ENCODE results near the gene DGCR8.

DGCR8 gene

DNA sequence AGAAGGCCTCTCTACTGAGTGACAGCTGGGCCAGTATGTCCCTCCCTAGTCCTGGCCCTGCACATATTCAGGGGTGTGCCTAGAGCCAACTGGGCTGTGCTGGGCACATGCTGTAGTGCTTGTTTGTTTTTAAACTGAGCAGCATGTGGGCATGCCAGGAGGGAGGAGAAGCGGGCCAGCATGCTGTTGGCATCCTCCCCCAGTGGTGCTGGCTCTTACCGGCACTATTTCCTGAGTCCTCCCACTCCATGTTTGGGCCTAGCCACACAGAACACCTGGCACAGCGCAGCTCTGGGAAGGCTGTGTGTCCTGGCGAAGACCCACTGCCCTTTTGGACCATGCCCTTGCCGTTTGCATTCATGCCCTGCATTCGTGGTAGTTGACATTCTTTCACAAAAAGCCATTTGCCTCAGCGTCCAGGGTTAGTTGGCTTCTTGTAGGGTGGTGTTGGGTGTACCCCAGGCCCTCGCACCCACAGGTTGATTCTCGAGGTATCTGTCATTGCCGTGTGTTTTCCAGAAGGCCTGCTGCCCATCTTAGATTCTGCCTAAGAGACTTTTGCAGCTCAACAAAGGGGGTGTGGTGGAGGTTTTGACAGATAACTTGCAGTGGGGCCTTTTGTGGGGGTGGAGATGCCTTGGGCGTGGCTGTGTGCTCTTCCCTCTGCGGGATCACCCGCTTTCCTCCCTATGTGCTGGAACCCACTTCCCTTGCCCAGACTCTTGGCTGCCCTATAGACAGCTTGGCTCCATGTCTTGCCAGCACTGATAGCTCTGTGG lies 13.6 kb downstream of the DGCR8 start:
- DNase-seq: no peak

DNA sequence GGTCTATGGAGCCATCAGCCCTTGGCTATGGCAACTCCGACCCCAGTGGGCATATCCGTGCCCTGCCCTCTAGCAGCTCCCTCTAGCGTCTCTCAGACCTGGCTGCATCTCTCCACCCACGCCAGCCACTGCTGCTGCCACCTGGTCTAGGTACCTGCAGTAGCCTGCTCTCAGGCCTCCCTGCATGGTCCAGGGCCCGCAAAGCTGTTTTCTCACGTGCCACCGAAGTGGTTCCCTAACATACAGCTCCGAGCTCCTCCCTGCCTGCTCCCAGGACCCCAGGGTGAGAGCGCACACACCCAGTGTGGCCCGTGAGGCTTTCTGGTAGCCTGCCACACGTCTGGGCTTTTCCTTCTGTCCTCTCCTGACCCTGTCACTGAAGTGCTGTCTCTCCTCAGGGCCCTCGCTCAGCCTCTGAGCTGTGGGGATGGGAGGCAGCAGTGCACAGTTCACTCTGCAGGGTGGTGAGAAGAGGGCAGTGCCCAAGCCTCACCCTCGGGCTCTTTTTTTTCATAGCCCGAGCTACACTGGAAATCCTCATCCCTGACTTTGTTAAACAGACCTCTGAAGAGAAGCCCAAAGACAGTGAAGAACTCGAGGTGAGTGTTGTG lies 14.3 kb downstream of the DGCR8 start:
- DNase-seq: no peak

DNA sequence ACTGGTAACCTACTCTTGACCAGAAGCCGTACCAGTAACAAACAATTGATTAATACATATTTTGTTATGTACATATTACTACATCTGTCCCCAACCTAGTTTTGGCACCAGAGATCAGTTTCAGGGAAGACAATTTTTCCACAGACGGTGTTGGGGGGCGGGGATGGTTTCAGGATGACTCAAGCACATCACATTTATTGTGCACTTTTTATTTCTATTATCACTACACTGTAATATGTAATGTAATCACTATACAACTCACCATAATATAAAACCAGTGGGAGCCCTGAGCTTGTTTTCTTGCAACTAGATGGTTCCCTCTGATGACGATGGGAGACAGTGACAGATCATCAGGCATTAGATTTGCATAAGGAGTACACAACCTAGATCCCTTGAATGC lies 15.5 kb downstream of the DGCR8 start:
- DNase-seq: no peak

DNA sequence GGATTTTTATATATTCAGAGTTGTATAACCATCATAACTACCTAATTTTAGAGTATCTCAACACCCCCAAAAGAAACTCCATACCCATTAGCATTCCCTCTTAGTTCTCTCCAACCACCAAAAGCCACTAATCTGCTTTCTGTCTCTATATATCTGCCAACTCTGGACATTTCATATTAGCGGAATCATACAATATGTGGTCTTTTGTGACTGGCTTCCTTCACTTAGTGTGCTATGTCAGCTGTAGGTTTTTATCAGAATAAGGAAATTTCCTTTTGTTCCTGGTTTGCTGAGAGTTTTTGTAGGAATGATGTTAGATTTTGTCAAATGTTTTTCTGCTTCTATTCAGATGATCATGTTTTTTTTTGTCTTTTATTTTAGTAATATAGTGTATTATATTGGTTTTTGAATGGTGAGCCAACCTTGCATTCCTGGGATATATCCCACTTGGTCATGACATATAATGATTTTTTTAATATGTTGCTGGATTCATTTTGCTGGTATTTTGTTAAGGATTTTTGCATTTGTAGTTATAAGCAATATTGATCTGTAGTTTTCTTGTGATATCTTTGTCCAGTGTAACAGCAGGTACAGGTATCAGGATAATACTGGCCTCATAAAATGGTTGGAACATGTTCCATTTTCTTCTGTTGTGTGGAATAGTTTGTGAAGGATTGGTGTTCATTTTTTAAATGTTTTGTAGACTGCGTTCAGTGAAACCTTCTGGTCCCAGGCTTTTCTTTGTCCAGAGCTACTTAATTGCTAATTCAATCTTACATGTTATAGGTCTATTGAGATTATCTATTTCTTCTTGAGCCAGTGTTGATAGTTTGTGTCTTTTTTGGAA lies 16.8 kb downstream of the DGCR8 start:
- no peak for DNase-seq

DNA sequence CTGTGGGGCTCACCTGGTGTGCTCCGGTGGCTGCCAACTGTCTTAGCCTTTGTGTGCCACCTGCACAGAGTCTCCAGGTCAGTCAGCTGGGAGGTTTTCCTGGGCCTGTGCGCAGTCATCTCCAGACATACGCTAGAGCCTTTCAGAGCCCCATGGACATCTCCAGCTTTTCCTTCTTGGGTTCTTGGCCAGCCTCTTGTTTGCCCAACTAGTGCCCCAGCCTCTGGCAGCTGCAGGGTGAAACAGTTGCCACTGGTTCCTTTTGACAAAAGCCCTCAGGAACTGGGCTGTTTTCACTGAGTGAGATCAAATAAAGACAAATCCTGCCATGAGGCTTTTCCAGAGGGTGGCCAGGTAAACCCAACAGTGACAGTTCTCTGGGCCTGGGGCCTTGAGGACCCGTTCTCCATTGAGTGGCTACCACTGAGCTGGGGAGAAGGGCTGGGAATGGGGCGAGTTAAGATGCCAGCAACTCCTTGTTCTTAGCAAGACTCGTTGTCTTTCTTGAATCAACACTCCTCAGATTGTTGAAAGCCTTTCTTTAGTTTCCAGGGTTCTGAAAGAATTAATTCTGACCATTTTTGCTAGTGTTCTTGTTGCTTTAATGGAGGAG lies 19.2 kb downstream of the DGCR8 start:
- no peak for DNase-seq

DNA sequence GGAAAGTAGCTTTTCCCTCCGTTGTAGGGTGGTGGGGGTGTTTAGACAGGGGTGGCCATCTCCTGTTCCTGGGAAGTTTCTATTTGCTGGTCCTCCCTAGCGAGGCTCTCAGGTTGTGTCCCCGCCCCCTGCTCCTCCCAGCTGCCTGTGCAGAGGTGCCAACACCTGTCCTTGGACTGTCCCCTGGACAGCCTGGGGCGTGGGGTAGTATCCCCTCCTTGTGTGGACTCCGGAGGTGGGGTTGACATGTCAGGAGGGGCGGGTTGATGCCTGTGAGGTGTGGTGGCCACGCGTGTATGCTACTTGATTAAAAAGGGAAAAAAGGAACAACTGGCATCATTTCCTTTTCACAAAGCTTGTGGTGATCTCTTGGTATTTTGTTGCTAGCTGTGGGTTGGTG lies 21.6 kb downstream of the DGCR8 start:
- no peak for DNase-seq

DNA sequence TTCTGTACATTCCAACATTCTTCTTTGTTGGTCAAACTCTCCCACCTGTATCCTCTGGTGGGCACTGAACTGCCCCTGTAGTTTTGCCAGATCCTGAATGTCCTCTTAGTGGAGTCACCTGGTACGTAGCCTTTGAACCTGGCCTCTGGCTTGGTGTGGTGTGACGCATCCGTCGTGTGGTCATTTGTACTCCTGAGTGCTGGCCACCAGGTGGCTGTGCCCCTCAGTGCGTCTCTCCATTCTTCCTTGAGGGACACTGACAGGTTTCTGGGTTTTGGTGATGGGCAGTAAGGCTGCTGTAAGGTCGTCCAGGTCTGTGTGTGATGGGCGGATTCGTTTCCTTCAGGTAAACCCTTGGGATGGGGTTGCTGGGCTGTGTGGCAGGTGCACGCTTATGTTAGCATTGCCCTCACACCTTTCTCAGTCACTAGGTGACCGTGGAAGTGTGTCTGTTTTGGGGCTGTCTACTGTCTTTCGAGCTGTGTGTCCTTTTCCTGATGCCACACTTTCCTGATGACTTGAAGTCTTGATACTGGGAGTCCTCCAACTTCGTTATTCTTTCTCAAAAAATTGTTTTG lies 22.3 kb downstream of the DGCR8 start:
- DNase-seq: no peak

DNA sequence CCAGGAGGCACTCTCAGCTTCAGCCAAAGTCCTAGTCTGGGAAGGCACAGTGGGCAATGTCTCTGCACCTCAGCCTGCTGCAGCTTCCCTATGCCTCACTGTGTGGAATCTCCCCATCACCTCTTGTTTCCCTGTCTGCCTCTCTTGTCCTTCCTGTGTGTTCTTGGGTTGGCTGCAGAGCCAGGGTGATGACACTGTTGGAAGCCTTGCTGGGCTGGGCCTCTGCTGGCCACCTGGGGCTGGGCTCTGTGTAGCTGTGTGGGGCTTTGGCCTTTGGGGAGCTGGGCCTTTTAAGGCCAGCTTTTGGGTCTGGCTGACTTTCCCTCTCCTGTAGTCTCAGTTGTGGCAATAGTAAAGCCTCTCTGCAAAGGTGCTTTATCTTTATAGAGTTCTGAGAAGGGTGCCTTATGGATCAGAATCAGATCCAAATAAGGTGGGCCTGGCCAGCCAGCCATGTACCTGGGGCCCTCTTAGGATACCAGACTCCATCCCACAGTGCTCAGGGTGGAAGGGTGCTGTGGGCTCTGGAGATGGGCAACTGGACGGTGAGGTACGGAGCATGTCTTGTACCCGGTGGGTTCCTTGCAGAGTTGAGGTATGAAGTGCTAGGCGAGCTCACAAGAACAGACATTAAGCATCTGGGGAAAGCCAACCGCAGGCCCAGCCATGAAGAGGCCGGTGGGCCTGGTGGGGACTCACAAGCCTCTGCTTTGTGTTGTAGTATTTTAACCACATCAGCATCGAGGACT lies 25.6 kb downstream of the DGCR8 start:
- no peak for DNase-seq

DNA sequence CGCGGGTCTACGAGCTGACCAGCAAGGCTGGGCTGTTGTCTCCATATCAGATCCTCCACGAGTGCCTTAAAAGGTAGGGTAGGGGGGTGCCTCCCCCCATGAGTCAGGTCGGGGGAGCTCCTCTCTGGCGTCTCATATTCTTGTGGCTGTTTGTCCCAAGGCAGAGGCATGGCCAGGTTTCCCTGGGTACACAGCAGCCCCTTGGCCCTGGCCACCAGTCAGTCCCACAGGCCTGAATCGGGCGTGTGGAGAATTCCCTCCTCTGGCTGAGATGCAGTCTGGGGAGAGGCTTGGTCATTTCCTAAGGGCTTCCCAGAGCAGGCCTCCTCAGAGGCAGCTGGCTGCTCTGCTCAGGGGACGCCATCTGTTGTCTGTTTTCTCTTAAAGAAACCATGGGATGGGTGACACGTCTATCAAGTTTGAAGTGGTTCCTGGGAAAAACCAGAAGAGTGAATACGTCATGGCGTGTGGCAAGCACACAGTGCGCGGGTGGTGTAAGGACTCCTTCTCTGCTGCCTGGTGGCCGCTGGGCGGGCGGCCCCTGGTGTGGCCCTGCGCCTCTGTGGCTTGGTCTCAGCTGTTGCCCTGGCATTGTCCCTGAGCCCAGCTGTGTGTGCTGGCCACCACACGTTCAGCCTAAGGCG lies 26.3 kb downstream of the DGCR8 start:
- no peak for DNase-seq

DNA sequence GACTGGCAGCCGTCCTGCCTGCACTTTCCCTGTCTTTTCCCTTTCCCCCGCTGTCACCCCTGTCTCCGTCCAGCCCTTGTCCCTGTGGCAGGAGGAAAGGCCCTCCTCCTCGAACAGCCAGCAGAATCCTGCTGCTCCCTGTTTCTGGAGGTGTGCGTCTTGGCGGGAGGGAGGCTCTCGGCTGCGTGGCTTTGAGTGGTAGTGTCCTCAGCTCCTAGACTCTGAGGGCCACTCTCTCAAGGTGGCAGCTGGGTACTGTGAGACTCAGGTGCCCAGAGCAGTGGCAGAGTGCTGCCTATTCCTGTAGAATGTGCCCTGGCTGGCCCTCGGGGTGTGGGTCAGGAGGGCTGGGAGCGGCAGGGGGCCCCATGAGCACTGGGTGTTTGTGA lies 26.8 kb downstream of the DGCR8 start:
- no peak for DNase-seq

DNA sequence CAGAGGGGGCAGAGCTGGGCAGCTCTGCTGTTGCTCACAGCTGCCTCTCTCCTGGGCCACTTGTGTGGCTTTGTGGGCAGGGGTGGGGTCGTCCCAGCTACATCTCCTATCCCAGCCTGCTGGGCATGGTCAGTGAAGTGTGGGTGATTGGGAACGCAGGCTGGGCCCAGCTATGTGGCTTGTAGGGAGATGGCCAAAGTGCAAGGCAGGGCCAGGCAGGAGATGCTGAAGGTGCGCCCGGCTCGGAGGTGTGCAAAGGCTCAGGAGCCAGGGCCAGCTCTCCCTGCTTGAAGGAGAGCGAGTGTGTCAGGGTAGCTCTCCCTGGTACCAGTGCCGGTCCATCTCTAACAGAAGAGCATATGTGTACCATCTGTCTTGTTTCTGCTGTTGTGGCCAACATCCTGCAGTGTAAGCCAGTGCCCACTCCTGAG lies 27.4 kb downstream of the DGCR8 start:
- no peak for DNase-seq

DNA sequence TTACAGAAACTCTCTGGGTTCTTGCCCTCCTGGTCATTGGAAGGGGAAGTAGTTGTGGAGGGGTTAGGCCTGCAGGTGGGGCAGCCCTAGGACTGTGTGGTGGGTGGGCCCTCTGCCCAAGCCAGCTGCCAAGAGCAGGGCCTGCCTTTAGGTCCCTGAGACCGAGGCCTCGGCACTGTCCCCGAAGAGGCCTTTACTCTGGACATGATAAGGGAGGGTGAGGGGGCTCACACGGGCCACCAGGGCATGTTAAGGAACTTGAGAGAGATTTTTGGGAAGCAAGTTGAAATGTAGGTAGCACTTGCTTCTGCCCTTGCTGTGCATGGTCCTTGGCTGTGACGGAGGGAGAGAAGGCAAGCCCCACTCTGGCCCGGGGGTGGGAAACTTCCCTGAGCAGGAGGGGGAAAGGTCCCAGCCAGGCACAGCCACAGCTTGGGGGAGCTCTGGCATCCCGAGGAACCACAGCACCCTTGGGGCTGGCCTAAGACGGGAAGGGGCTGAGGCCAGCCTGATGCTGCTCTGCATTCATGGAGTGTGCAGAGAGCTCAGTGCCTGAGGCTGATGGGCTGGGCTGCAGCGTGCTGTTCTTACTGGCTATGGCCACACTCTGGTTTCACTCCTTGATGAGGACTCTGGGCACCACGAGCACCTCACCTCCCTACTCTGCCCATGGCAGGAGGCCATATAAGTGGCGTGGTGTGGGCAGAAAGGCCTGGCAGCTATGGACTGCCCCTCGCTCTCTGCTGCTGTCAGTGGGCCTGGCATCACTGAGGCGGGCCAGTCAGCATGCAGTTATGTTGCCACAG lies 28.1 kb downstream of the DGCR8 start:
- DNase-seq: no peak

DNA sequence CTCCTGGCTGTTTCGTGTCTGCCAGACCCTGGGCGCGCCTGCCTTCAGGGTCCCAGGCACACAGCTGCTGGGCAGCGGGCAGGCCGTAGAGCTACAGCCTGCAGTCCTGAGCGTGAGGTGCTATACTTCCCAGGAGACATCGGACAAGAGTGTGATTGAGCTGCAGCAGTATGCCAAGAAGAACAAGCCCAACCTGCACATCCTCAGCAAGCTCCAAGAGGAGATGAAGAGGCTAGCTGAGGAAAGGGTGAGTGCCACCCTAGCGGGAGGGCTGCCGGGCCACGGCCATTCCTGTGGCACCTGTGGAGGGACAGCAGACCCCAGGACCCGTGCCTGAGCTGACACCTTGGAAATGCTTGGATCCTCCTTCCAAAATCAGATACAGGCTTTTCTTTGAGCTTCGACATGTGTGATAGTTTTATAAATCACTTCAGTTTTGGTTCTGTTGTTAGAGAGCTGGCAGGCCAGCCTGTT lies 28.8 kb downstream of the DGCR8 start:
- DNase-seq: no peak

DNA sequence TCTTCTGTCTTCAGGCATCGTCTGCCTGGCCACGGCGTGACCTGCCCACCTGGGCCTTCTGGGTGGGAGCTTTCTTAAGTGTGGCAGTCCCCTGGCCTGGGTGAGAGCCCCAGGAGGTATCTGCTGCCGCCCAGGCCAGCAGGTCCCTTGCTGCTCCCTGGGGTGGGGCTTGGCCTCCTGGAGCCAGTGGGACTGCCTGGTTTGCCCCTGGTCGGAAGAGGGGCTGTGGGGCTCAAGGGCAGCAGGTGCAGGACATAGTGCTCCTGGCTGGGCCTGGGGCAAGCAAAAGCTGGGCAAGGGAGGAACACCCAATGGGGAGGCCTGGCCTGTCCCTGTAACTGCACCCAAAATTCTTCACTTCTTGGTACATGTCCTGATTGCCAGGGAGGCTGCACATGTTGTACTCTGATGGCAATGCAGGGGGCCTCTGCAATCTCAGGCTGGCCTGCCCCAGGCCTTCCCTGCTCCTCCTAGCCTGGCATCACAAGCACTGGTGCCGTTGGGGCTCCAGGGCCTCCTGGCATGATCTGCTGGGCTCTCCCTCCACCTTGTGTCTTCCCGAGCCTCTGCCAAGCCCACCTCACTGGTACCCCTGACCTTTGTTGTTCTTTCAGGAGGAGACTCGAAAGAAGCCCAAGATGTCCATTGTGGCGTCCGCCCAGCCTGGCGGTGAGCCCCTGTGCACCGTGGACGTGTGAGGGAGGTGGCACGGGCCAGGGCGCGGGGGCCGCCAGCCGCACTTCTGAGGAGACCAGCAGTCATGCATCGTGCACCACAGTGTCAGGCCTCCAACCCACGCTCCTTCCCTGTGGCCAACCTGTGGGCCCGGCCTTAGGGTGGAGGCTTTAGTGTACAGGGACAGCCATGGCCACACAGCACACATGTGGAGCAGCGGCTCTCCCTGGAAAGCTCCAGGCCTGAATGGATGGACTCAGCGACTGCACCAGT lies 29.6 kb downstream of the DGCR8 start:
- DNase-seq: no peak

DNA sequence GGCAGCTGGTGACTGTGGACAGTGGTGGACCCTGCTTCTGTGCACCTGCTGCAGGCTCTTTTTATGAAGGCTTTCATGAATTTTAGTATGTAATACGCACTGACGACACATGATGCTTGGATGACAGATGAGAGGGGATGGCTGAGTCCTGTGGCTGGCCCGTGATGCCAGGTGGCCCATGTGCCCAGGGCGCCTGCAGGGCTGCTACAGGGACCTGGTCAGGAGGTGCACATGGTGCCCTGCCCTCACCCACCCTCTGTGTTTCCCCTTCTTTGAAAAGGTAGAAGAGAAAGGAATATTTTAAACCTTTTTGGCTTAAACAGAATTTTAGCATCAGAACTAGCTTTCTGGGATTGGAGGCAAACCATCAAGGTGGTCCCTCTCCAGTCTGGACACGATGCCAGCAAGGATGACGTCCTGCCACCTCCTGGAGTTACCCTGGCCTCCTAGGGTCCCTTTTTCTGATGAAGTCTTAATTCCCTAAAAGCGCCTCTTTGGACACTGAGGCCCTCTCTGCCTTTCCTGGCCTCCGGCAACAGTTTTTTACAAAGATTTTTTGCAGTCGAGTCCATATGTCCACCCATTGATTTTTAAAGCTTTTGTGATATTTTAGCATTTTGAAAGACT lies 30.4 kb downstream of the DGCR8 start:
- DNase-seq: no peak

DNA sequence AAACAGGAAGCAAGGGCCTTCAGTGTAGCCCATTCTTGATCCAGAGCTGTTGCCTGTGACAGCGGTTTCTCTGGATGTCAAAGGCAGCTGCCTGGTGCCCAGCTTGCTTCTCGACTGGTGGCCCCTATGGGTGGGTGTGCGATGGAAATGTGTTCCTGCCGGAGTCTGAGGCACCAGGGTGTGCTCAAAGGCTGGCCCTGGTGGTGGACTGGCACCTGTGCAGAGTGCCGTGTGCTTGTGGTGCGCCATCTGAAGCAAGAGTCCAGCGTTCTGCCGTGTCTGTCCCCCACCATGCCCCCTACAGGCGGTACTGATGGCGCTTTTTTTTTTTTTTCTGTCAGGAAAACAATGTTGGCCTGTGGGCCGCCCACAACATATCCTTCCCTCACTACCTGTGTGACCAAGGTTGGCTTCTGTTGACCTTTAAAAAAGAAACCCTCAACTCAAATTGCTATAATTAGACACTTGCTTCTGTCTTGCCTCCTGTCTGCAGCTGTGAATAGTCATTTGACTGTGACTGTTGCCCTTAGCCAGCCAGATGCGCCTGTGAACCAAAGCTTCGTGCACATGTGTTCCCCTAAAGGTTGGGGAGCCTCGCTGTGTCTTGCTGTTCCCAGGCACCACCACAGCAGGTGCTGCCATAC lies 31.1 kb downstream of the DGCR8 start:
- no peak for DNase-seq

DNA sequence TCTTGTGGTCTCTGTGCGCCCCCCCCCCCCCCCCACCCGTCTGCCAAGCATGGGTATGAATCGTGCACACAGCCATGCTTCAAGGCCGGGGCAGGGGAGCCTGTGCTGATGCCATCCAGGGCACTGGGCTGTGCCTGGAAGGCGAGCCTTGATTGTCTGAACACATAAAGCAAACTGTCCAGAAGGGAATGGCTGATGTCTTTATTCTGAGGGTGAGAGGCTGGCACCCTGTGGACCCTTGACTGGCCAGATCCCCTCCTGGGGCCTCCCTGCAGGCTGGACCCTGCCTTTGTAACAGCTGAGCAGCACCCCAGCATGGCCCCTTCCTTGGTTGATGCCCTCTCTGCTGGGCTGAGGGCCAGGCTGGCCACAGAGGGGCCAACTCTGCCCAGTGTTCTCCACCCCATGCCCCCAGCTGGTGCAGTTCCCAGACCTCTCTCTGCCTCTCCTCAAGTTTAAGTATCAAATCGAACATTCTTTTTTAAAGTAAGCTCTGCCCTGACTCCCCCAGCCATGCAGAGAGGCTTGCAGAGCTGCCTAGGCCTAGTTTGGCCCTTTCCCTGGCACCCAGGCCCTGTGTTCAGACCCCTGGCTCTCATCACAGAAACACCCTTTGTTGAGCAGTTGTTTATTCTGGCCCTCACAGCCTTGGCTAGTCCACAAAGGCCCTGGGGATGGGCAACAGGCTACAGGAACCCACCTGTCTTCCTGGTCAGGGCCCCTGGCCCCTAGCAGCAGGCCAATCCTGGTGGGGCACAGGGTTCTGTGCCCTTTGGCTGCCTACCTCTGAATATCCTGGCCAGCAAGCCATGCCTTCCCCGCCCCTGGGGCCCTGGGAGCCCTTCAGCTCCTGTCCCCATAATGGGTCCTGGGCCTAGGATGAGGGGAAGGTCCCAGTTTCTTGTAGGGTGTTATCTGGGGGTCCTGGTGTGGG lies 31.9 kb downstream of the DGCR8 start:
- no peak for DNase-seq

Data from NCI-H1048 (cell line).